ENCODE measurements around the gene GUCA1A. TPM values are rescaled to one million over a fixed set of nuclear protein-coding genes. Genes with fewer than 3 reads are reported as not detected.
"Not testable (repeated sequence)": the region's sequence is repeated elsewhere in the genome, so short reads cannot be mapped to it uniquely, and the experiment has no call there.

GUCA1A gene
- total RNA-seq, 1 donor from 2014 or later = 0.41 TPM

GRCh38 chr6:42185597-42185996 lies 12.4 kb downstream of the GUCA1A start:
- H3K27me3 Mint-ChIP-seq = no peaks in the 10 kb centered on the region
- no peak overlapping the region for H3K4me3 Mint-ChIP-seq
- no peaks in the 10 kb centered on the region for H3K9me3 Mint-ChIP-seq
- no peak for DNase-seq (ENCODE audit: extremely low spot score, unreplicated experiment)
- no peak overlapping the region for H3K27ac Mint-ChIP-seq
- peaks cover 1% of the 10 kb centered on the region for H3K4me1 Mint-ChIP-seq (ENCODE audit: unreplicated experiment)
- H3K36me3 Mint-ChIP-seq = no peaks in the 10 kb centered on the region
- no peak for TF ChIP-seq CTCF (conservative IDR thresholded peaks at IDR 0.05)

GRCh38 chr6:42188406-42188805 lies 15.2 kb downstream of the GUCA1A start:
- no peak for DNase-seq (ENCODE audit: extremely low spot score, unreplicated experiment)
- Mint-ChIP-seq H3K27me3 (no peaks in the 10 kb centered on the region), H3K27ac (no peak overlapping the region), H3K36me3 (no peaks in the 10 kb centered on the region), H3K4me3 (no peak overlapping the region), H3K9me3 (no peaks in the 10 kb centered on the region), H3K4me1 (ENCODE audit: unreplicated experiment) (peaks cover 8% of the 10 kb centered on the region)
- no peak for TF ChIP-seq CTCF (conservative IDR thresholded peaks at IDR 0.05)

GRCh38 chr6:42190554-42191183 lies 17.5 kb downstream of the GUCA1A start:
- Mint-ChIP-seq H3K4me3 (no peak overlapping the region), H3K27ac (no peak overlapping the region), H3K4me1 (ENCODE audit: unreplicated experiment) (peaks cover 8% of the 10 kb centered on the region), H3K36me3 (no peaks in the 10 kb centered on the region), H3K9me3 (no peaks in the 10 kb centered on the region), H3K27me3 (no peaks in the 10 kb centered on the region)
- TF ChIP-seq CTCF (conservative IDR thresholded peaks at IDR 0.05) = no peak
- DNase-seq (ENCODE audit: extremely low spot score, unreplicated experiment) = no peak

- not testable (repeated sequence) for H3K36me3 Mint-ChIP-seq; H3K27ac Mint-ChIP-seq; H3K27me3 Mint-ChIP-seq; DNase-seq (ENCODE audit: extremely low spot score, unreplicated experiment); H3K4me1 Mint-ChIP-seq (ENCODE audit: unreplicated experiment); H3K9me3 Mint-ChIP-seq; H3K4me3 Mint-ChIP-seq
Measured at GRCh38 chr6:42192385-42192784, 19.2 kb downstream of the GUCA1A start.

- Mint-ChIP-seq H3K36me3 (no peaks in the 10 kb centered on the region), H3K27me3 (no peaks in the 10 kb centered on the region), H3K4me1 (ENCODE audit: unreplicated experiment) (peaks cover 8% of the 10 kb centered on the region), H3K9me3 (no peaks in the 10 kb centered on the region), H3K27ac (no peak overlapping the region), H3K4me3 (no peak overlapping the region)
- TF ChIP-seq CTCF (conservative IDR thresholded peaks at IDR 0.05) = no peak
- DNase-seq (ENCODE audit: extremely low spot score, unreplicated experiment) = no peak
Measured at GRCh38 chr6:42193491-42193894, 20.3 kb downstream of the GUCA1A start.

GRCh38 chr6:42194056-42194455 lies 20.9 kb downstream of the GUCA1A start:
- Mint-ChIP-seq H3K36me3 (no peaks in the 10 kb centered on the region), H3K27ac (no peak overlapping the region), H3K4me3 (no peak overlapping the region), H3K4me1 (ENCODE audit: unreplicated experiment) (peaks cover 8% of the 10 kb centered on the region), H3K27me3 (no peaks in the 10 kb centered on the region), H3K9me3 (no peaks in the 10 kb centered on the region)
- DNase-seq (ENCODE audit: extremely low spot score, unreplicated experiment) = no peak
- TF ChIP-seq CTCF (conservative IDR thresholded peaks at IDR 0.05) = no peak
